HepG2 (cell line): ENCODE results near the gene PFN4. TPM values are rescaled to one million over a fixed set of nuclear protein-coding genes. Genes with fewer than 3 reads are reported as not detected.

ENCODE experiments used
- AGO2 ChIP-seq: fragments of 200-400 bp; formaldehyde crosslinking; optimal IDR thresholded peaks from 2 replicates; pipeline ENCODE3; 2017; ENCODE audit warnings: mild to moderate bottlenecking, low read depth, low read length, moderate library complexity
- CAMTA2 ChIP-seq: sonication (generic); formaldehyde crosslinking; IDR thresholded peaks from 2 replicates; pipeline ENCODE4 v1.4.0; 2020; ENCODE audit warnings: mild to moderate bottlenecking, missing genetic modification reagents, borderline replicate concordance
- GABPB1 ChIP-seq: IDR thresholded peaks from 2 replicates; pipeline ENCODE4 v1.6.1; 2016; ENCODE audit warnings: mild to moderate bottlenecking, missing genetic modification reagents, moderate library complexity, missing compliant biosample characterization
- HCFC1 ChIP-seq: fragments of 150-350 bp; IDR thresholded peaks from 2 replicates; pipeline ENCODE4 v1.6.1; 2014; ENCODE audit warnings: low read depth, low read length
- HOXA7 ChIP-seq: sonication (generic); formaldehyde crosslinking; IDR thresholded peaks from 2 replicates; pipeline ENCODE4 v1.8.1; 2022; ENCODE audit warnings: mild to moderate bottlenecking, missing genetic modification reagents, moderate library complexity
- PITX1 ChIP-seq: sonication (generic); formaldehyde crosslinking; IDR thresholded peaks from 2 replicates; pipeline ENCODE4 v1.5.1; 2020; ENCODE audit warnings: mild to moderate bottlenecking, missing genetic modification reagents
- POLR2A ChIP-seq, 2 experiments: IDR thresholded peaks; 2 replicates each; pipeline ENCODE4 v1.6.1; 2011; ENCODE audit warnings: low read depth in 2 of 2, low read length in 2 of 2, mild to moderate bottlenecking in 1 of 2, moderate library complexity in 1 of 2; ENCODE audit not compliant: insufficient read depth in 1 of 2
- SAP130 ChIP-seq: IDR thresholded peaks from 2 replicates; pipeline ENCODE4 v1.6.1; 2016; ENCODE audit warnings: low read depth
- SMARCC2 ChIP-seq: fragments of 450-650 bp; IDR thresholded peaks from 2 replicates; pipeline ENCODE4 v1.6.1; 2017; ENCODE audit warnings: antibody characterized with exemption, mild to moderate bottlenecking
- ZBTB1 ChIP-seq: sonication (generic); formaldehyde crosslinking; IDR thresholded peaks from 2 replicates; pipeline ENCODE4 v1.4.0; 2020; ENCODE audit warnings: missing genetic modification reagents, borderline replicate concordance
- ZFX ChIP-seq: sonication (generic); formaldehyde crosslinking; IDR thresholded peaks from 2 replicates; pipeline ENCODE4 v1.4.0; 2020; ENCODE audit warnings: mild to moderate bottlenecking, low read depth, missing genetic modification reagents, moderate library complexity
- ZMYM2 ChIP-seq: sonication (generic); formaldehyde crosslinking; IDR thresholded peaks from 2 replicates; pipeline ENCODE4 v1.8.0; 2022; ENCODE audit warnings: mild to moderate bottlenecking, missing genetic modification reagents
- ZMYM3 ChIP-seq: sonication (generic); formaldehyde crosslinking; IDR thresholded peaks from 2 replicates; pipeline ENCODE4 v1.5.1; 2020; ENCODE audit warnings: mild to moderate bottlenecking, missing genetic modification reagents
- ZNF263 ChIP-seq: sonication (generic); formaldehyde crosslinking; IDR thresholded peaks from 2 replicates; pipeline ENCODE4 v1.4.0; 2020; ENCODE audit warnings: missing genetic modification reagents
- ZNF333 ChIP-seq: sonication (generic); formaldehyde crosslinking; IDR thresholded peaks from 2 replicates; pipeline ENCODE4 v1.4.0; 2020; ENCODE audit warnings: mild to moderate bottlenecking, missing genetic modification reagents, borderline replicate concordance
- ZNF383 ChIP-seq: sonication (generic); formaldehyde crosslinking; IDR thresholded peaks from 2 replicates; pipeline ENCODE4 v1.4.0; 2020; ENCODE audit warnings: missing genetic modification reagents, mild to moderate bottlenecking, borderline replicate concordance
- ZNF589 ChIP-seq: sonication (generic); formaldehyde crosslinking; conservative IDR thresholded peaks from 2 replicates; pipeline ENCODE4 v1.8.0; 2022; ENCODE audit warnings: mild to moderate bottlenecking, moderate library complexity, missing genetic modification reagents
- ZNF703 ChIP-seq: sonication (generic); formaldehyde crosslinking; IDR thresholded peaks from 2 replicates; pipeline ENCODE4 v1.5.1; 2020; ENCODE audit warnings: missing genetic modification reagents, mild to moderate bottlenecking, moderate library complexity, borderline replicate concordance
- ZNF747 ChIP-seq: sonication (generic); formaldehyde crosslinking; IDR thresholded peaks from 2 replicates; pipeline ENCODE4 v1.8.1; 2023; ENCODE audit warnings: missing genetic modification reagents, mild to moderate bottlenecking, borderline replicate concordance
- ZNF878 ChIP-seq: sonication (generic); formaldehyde crosslinking; IDR thresholded peaks from 2 replicates; pipeline ENCODE4 v1.8.1; 2023; ENCODE audit warnings: mild to moderate bottlenecking, missing genetic modification reagents, moderate library complexity
- polyA plus RNA-seq, 8 experiments: library from polyadenylated mRNA; depleted of rRNA in 3 of 8; stranded (reverse) in 7 of 8; unstranded in 1 of 8; fragments of >200 nt; fragmentation: Illumina TruSeq in 4 of 8; extraction: Trizol in 4 of 8; gene quantifications; 2 replicates each; pipeline versions ENCODE4 v1.2.1 to v1.2.3, GENCODE V29; 2011 to 2016; ENCODE audit warnings: low read depth in 4 of 8, missing spikeins in 1 of 8, mixed read lengths in 1 of 8; ENCODE audit not compliant: insufficient read depth in 1 of 8
- total RNA-seq, 5 experiments: library from RNA; depleted of rRNA; stranded (reverse); fragments of >200 nt; fragmentation: Illumina TruSeq; extraction: Trizol; gene quantifications; 2 replicates each; pipeline ENCODE4 v1.2.3, GENCODE V29; 2016; ENCODE audit warnings: low read depth in 1 of 5
- TF ChIP-seq, protein P1 (sequence below): IDR thresholded peaks from 2 replicates; pipeline ENCODE4 v1.6.1; 2018; ENCODE audit warnings: missing genetic modification reagents
- TF ChIP-seq, protein P2 (sequence below): sonication (generic); formaldehyde crosslinking; IDR thresholded peaks from 2 replicates; pipeline ENCODE4 v1.9.0; 2021; ENCODE audit warnings: missing genetic modification reagents, borderline replicate concordance
- TF ChIP-seq, protein P3 (sequence below): sonication (generic); formaldehyde crosslinking; IDR thresholded peaks from 2 replicates; pipeline ENCODE4 v1.8.0; 2022; ENCODE audit warnings: low read depth, missing genetic modification reagents
- TF ChIP-seq, protein P4 (sequence below): sonication (generic); formaldehyde crosslinking; conservative IDR thresholded peaks from 2 replicates; pipeline ENCODE4 v1.5.0; 2020; ENCODE audit warnings: missing genetic modification reagents

The PFN4 gene
- total and polyA plus RNA-seq, 2 of the 13 experiments (the other 11 are each of a cell fraction or from before 2014, with no cell fraction given), result 0.12 to 0.20 TPM

DNA sequence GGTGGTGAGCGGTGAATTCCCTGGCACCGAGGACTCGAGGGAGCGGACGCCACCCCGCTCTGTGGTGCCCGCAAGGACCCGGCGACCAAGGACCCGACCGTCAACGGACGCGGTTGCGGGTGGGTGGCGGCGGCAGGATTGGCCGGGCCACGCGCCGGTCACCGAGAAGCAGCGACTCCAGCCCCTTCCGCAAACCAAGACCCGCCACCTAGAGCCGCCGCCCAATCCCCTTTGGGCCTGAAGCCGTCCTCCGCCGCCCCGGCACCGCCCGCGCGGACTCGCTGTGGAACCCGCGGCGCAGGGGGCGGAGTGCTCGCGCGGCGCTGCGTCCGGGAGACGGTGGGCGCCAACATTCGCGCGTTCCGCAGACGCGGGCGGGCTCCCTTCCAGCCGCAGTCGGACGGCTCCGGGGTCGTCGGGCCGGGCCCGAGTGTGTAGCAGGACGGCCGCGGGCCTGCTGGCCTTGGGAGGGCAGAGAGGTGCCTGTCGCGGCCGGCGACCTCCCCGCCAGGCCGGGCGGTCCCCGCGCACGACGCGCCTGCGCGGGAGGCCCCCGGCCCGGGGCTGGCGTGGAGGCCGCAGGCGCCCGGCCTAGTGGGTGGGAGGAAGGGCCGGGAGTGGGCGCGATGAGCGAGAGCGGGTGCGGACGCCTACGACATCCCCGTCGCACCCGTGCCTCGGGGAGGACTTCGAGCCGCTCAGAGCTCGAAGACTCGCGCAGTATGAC lies at the start of gene PFN4, which contains the start of gene FAM228B (continued):
- TF ChIP-seq, protein P1, sequence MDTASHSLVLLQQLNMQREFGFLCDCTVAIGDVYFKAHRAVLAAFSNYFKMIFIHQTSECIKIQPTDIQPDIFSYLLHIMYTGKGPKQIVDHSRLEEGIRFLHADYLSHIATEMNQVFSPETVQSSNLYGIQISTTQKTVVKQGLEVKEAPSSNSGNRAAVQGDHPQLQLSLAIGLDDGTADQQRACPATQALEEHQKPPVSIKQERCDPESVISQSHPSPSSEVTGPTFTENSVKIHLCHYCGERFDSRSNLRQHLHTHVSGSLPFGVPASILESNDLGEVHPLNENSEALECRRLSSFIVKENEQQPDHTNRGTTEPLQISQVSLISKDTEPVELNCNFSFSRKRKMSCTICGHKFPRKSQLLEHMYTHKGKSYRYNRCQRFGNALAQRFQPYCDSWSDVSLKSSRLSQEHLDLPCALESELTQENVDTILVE (CRISPR knock-in tag), result no peak
- TF ChIP-seq HOXA7 (CRISPR knock-in tag) (no peak), SMARCC2 (no peak), ZNF878 (no peak), ZNF589 (CRISPR knock-in tag) (0 out of 2 replicates have a peak, but pooled peaks have one; percentile 59), CAMTA2 (peak; percentile 19; the same call in 1 of the 2 replicates), HCFC1 (no peak), ZMYM3 (CRISPR knock-in tag) (no peak), POLR2A (IDR thresholded peaks at IDR 0.05; ENCODE audit: insufficient read depth in 1 of 2, low read depth in 2 of 2, low read length in 2 of 2) (peak; percentile 51 to 87), SAP130 (CRISPR knock-in tag) (peak; percentile 62; the same call in 1 of the 2 replicates), ZNF703 (CRISPR knock-in tag) (no peak), ZBTB1 (CRISPR knock-in tag) (0 out of 2 replicates have a peak, but pooled peaks have one; percentile 18), GABPB1 (CRISPR knock-in tag) (peak; percentile 84), ZNF747 (CRISPR knock-in tag) (peak; percentile 79), PITX1 (CRISPR knock-in tag) (peak; percentile 73), ZNF263 (CRISPR knock-in tag) (peak; percentile 83), AGO2 (peak; percentile 76), ZNF383 (0 out of 2 replicates have a peak, but pooled peaks have one; percentile 75), ZFX (CRISPR knock-in tag) (peak; percentile 95), ZMYM2 (CRISPR knock-in tag) (peak; percentile 89), ZNF333 (CRISPR knock-in tag) (peak; percentile 83)
- TF ChIP-seq, protein P2, sequence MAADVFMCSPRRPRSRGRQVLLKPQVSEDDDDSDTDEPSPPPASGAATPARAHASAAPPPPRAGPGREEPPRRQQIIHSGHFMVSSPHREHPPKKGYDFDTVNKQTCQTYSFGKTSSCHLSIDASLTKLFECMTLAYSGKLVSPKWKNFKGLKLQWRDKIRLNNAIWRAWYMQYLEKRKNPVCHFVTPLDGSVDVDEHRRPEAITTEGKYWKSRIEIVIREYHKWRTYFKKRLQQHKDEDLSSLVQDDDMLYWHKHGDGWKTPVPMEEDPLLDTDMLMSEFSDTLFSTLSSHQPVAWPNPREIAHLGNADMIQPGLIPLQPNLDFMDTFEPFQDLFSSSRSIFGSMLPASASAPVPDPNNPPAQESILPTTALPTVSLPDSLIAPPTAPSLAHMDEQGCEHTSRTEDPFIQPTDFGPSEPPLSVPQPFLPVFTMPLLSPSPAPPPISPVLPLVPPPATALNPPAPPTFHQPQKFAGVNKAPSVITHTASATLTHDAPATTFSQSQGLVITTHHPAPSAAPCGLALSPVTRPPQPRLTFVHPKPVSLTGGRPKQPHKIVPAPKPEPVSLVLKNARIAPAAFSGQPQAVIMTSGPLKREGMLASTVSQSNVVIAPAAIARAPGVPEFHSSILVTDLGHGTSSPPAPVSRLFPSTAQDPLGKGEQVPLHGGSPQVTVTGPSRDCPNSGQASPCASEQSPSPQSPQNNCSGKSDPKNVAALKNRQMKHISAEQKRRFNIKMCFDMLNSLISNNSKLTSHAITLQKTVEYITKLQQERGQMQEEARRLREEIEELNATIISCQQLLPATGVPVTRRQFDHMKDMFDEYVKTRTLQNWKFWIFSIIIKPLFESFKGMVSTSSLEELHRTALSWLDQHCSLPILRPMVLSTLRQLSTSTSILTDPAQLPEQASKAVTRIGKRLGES (CRISPR knock-in tag), result no peak
- TF ChIP-seq, protein P3, sequence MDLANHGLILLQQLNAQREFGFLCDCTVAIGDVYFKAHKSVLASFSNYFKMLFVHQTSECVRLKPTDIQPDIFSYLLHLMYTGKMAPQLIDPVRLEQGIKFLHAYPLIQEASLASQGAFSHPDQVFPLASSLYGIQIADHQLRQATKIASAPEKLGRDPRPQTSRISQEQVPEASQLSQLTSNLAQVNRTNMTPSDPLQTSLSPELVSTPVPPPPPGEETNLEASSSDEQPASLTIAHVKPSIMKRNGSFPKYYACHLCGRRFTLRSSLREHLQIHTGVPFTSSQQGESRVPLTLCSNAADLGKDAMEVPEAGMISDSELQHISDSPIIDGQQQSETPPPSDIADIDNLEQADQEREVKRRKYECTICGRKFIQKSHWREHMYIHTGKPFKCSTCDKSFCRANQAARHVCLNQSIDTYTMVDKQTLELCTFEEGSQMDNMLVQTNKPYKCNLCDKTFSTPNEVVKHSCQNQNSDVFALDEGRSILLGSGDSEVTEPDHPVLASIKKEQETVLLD (CRISPR knock-in tag), result peak; percentile 91
- TF ChIP-seq, protein P4, sequence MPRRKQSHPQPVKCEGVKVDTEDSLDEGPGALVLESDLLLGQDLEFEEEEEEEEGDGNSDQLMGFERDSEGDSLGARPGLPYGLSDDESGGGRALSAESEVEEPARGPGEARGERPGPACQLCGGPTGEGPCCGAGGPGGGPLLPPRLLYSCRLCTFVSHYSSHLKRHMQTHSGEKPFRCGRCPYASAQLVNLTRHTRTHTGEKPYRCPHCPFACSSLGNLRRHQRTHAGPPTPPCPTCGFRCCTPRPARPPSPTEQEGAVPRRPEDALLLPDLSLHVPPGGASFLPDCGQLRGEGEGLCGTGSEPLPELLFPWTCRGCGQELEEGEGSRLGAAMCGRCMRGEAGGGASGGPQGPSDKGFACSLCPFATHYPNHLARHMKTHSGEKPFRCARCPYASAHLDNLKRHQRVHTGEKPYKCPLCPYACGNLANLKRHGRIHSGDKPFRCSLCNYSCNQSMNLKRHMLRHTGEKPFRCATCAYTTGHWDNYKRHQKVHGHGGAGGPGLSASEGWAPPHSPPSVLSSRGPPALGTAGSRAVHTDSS (CRISPR knock-in tag), result no peak
